Measurements from ENCODE around the gene TESK1.

The TESK1 gene, protein sequence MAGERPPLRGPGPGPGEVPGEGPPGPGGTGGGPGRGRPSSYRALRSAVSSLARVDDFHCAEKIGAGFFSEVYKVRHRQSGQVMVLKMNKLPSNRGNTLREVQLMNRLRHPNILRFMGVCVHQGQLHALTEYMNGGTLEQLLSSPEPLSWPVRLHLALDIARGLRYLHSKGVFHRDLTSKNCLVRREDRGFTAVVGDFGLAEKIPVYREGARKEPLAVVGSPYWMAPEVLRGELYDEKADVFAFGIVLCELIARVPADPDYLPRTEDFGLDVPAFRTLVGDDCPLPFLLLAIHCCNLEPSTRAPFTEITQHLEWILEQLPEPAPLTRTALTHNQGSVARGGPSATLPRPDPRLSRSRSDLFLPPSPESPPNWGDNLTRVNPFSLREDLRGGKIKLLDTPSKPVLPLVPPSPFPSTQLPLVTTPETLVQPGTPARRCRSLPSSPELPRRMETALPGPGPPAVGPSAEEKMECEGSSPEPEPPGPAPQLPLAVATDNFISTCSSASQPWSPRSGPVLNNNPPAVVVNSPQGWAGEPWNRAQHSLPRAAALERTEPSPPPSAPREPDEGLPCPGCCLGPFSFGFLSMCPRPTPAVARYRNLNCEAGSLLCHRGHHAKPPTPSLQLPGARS

DNA sequence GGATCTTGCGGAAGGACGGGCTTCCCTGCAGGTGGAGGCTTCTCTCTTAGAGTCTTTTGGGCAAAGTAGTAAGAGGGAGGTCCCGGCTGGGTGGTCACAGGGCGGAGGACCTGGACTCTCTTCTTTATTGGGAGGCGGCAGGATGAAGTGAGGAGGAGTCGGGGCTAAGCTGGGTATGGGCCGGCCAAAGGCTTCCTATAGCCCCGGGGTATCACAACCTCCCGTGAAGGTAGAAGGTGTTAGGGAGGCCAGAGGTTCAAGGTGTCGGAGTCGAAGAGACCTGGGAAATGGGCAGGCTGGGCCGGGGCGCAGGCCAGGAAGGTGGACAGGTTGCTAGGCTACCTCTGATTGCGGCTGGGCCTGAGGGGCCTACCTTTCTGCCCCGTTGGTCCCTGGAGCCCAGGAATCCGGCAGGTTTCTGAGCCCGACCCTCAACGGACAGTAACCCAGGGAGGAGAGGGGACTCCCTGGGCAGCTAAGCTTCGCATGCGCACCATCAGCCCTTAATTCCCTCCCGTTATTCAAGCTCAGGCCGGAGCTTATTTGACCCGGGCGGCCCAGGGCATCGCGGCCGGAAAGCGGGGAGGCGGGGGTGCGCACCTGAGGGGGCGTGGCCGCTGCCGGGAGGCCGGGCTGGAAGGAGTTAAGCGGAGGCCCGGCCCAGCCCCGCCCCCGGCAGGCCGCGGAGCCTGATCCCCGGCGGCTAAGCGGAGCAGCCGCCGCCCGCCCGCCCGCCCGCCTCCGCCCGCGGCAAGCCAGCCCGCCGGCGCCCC is at the start of gene TESK1:
Gene TESK1, plus strand, starts transcription at position 685 of the 773 bp plus-strand sequence. CDS start 358 bp downstream, outside the sequence.
- FAIRE-seq = no peak

DNA sequence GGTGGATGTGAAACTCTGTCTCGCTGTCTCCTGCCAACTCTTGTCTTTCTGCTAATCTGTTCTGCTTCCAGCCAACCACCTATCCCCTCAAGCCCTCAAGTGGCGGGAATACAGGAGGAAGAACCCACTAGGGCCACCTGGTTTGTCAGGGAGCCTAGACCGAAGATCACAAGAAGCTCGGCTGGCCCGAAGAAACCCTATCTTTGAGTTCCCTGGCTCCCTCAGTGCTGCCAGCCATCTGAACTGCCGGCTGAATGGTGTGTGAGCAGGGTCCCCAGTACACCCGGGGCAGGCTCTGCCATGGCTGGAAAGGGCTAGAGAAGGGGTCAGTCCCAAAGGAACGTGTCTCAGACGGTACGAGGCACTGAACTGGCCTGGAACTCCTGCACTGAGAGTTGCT is 49.2 kb upstream of the TESK1 start:
- no peak for FAIRE-seq

- FAIRE-seq = no peak
Observed at GRCh38 chr9:35556776-35557175, 48.3 kb upstream of the TESK1 start.

GRCh38 chr9:35557320-35557719 is 47.7 kb upstream of the TESK1 start:
- no peak for FAIRE-seq

DNA sequence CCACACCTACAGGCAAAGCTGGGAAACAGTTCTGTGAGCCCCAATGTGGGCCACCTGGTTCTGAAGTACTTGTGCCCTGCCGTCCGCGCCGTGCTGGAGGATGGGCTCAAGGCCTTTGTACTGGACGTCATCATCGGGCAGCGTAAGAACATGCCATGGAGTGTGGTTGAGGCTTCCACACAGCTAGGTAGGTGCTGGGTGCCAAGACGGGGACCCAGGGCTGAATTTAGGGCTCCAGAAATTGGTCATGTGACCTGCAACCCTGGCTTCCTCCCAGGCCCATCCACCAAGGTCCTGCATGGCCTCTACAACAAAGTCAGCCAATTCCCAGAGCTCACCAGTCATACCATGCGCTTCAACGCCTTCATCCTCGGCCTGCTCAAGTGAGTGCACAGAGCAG is 46.9 kb upstream of the TESK1 start:
- FAIRE-seq = no peak

DNA sequence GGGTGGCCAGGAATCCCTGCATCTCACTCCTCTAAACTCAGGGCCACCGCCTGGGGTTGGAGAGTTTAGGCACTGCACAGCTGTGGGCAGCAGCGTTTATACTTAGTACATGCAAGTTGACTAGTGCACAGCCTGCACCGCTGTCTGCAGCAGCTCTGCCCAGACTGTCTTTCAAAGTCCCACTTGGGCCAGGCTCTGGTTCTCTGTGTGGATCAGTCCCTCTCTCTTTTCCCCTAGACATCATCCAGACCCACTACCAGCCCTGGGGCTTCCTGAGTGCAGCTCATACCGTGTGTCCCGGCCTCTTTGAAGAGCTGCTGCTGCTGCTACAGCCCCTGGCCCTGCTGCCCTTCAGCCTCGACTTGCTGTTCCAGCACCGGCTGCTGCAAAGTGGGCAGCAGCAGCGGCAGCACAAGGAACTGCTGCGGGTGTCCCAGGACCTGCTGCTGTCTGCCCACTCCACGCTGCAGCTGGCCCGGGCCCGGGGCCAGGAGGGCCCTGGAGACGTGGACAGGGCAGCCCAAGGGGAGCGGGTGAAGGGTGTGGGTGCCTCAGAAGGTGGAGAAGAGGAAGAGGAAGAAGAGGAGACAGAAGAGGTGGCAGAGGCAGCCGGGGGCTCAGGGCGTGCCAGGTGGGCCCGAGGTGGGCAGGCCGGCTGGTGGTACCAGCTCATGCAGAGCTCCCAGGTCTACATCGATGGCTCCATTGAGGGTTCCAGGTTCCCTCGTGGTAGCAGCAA is 45.1 kb upstream of the TESK1 start:
- no peak for FAIRE-seq

GRCh38 chr9:35560625-35561337 is 44.3 kb upstream of the TESK1 start:
- no peak for FAIRE-seq

- no peak for FAIRE-seq
Observed at GRCh38 chr9:35561468-35562261, 43.4 kb upstream of the TESK1 start.

DNA sequence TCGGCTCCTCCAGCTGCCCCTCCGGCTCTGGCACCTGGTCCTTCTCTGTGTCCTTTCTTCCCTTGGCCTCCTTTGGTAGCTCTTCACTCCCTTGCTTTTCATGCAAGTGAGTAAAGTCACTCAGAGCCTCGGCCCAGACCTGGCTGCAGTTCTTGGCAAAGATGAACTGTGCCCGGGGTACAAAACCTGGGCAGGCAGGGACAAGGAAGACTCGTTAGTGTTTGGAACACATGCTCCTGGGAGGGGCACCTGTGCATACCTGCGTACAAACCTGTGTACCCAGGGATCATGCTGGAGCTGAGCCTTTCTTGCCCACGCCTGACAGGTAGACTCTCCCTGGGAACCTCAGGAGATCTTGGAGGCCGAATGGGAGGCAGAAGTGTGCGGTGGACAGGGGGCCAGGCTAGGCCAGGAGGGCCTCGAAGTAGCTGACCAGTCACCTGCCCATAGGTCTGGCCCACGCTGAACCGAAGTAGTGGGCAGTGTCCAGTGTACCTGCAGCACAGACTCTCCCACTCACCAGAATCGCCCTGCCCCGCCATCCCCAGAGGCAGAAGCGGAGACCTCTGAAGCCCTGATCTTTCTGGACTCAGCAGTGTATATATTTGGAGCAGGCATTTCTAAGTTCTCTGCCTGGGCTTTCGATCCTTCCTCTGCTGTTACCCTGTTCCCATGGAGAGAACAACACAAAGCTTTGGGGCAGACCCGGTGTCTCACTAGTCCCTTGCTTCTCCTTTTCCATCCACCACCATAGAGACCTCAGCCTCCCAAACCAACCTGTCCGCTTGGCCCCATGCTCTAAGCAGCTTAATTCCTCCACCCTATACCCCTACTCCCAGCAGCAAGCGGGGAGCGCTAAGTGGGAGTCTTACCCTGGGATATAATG is 41.9 kb upstream of the TESK1 start:
- no peak for FAIRE-seq

DNA sequence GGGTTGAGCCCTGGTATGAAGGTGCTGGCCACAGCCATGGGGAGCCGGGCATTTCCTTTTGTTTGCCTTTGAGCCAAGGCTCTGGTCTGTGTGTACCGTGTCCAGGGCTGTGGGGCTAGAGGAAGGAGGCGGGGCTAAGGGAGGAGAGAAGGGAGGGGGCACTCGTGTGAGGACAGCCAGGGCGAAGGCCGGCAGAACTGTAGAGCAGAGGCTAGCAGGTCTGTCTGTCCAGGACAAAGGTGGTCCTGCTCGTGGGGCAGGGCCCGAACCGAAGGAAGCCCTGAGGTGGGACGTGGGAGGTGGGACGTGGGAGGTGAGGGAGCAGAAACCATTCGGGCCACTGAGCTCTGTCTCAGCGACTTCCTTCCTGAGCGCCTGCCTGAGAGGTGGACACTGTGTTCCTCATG is 41.3 kb upstream of the TESK1 start:
- no peak for FAIRE-seq

DNA sequence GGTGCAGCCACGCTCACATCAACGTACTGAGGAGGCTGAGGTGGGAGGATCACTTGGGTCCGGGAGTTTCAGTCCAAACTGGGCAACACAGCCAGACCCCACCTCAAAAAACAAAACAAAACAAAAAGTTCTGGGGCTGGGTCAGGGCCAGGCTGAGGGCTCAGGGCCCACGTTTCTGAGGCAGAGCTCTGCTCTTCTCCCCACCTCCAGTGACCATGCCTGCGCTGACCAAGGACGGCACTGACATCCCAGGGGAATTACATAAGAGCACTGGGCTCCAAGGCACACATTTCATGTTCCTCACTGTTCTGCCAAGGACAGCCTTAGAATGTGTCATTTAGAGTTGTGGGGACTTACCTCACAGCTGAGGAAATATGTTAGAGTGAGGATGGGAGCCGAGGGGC is 40.4 kb upstream of the TESK1 start:
- no peak for FAIRE-seq

DNA sequence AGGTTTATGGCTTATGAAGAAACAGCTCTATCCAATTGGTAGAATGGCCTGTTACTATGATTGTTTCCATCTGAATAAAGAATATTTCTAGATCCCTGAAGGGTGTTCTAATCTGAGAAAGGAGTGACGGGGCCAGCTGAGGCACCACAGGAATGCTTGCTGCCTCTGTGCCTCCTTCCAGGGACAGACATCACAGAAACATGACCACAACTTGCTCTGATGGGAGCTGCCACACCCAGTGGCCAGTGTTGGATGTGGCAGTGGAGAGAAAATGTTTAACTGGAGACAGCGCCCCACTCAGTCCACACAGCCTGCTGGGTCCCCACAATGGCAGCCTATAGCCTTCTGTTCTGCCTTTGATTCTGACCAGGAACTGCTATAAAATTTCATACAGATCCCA is 38.6 kb upstream of the TESK1 start:
- FAIRE-seq = no peak

GRCh38 chr9:35568196-35568595 is 36.9 kb upstream of the TESK1 start:
- no peak for FAIRE-seq

- no peak for FAIRE-seq
Observed at GRCh38 chr9:35569206-35569605, 35.9 kb upstream of the TESK1 start.

GRCh38 chr9:35570709-35571504 is 34.2 kb upstream of the TESK1 start:
- FAIRE-seq = no peak

GRCh38 chr9:35574578-35575122 is 30.4 kb upstream of the TESK1 start:
- no peak for FAIRE-seq

DNA sequence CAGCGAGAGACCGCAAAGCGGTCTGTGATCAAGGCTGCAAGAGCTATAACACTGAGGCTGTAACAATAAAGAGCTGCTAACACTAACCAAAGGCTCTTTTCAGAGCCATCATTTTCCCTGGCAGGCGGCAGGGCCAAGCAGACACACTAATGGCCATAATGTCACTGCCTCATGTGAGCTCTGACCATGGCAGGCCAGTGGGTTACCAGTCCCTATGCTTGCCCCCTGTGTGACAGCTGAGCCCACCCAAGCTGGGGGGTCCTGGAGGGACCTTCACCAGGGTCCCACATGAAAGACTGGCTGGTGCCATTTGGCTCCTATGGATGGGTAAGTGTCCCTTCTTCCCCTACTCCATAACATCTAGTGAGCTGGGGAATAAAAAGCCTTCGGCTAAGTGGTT is 29.6 kb upstream of the TESK1 start:
- no peak for FAIRE-seq

DNA sequence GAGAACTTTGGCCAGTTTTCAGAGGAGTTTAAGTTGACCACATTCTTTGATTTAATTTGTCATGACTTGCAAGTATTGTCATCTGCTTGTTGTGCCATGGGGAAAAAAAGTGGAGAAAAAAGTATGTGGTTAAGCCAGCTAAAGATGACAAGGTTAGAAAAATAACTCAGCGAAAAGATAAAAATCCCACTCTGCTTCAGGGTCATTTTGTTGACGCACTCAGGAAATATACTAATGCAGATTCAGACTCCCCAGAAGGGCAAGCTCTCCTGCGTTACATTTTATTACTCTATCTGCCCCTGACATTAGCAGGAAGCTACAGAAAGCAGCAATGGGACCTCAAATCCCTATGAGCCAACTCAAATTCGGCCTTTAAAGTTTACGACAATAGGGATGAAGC is 27.6 kb upstream of the TESK1 start:
- FAIRE-seq = no peak

- FAIRE-seq = no peak
Observed at GRCh38 chr9:35579130-35579529, 25.9 kb upstream of the TESK1 start.

Data from A204.1 (cell line).